RPMI8226 (cell line): ENCODE results near the gene NRARP.
A peak's percentile ranks its signal among the peaks of the same experiment; 100 is the strongest.

Experiments used
- DNase-seq: peaks from one replicate; pipeline ENCODE4 v3.0.0-alpha.2; 2015

The NRARP gene

DNA sequence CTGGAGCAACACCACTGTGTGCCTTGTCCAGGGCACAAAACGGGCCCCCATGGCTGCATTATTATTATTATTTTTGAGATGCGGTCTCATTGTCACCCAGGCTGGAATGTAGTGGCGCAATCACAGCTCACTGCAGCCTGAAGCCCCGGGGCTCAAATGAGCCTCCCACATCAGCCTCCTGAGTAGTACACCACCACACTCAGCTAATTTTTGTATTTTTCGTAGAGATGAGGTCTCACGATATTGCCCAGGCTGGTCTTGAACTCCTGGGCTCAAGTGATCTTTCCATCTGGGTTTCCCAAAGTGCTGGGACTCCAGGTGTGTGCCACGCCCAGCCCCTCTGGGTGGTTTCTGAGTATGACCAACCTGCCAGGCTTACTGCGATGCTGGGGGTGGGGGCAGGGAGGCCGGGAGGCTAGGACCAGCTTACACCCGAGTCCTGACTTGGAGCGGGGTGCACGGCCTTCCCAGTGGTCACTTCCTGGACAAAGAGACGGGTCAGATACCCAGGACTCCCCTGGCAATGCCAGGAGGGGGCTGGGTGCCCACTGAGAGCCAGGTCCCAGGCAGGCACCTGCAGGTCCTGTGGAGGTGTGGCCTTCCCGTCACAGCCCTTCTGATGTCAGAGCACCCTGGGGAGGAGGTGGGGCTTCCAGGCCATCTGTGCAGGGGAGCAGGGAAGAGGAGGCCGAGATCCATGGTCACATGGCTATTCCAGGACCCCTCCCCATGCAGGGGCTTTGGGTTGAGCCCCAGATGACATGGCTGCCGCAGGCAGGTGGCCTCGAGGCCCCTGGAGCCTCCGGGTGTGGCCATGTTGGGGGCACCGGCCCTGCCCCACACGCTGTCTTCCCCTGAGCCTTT, 8.3 kb upstream of the NRARP start:
- DNase-seq: peak; percentile 69

GRCh38 chr9:137309368-137310188, 7.5 kb upstream of the NRARP start:
- DNase-seq: peak; percentile 58

DNA sequence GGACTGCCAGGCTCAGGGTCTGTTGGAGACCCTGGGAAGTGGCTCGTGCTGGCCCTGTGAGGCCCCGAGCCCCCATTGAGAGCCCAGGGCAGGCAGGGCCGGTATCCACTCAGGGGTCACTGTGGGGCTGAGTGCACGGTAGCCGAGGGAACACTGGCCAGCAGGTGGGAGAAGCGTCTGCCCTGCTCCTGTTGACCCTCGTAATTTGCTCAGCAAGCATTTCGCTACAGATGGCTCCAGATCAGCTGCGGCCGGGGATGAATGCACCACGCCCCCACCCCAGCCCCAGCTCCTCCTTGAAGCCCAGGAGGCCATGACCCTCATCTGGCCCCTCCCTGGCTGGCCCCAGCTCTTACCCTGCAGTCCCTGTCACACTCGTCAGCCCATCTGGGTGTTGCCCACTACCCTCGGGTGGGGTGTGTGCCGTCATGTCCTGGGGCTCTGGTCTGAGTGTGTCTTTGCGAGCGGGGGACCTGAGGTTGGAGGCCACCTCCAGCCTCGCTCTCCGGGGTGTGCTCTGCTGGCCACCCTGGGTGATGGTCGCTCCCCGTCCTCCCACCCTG, 6.1 kb upstream of the NRARP start:
- no peak for DNase-seq

DNA sequence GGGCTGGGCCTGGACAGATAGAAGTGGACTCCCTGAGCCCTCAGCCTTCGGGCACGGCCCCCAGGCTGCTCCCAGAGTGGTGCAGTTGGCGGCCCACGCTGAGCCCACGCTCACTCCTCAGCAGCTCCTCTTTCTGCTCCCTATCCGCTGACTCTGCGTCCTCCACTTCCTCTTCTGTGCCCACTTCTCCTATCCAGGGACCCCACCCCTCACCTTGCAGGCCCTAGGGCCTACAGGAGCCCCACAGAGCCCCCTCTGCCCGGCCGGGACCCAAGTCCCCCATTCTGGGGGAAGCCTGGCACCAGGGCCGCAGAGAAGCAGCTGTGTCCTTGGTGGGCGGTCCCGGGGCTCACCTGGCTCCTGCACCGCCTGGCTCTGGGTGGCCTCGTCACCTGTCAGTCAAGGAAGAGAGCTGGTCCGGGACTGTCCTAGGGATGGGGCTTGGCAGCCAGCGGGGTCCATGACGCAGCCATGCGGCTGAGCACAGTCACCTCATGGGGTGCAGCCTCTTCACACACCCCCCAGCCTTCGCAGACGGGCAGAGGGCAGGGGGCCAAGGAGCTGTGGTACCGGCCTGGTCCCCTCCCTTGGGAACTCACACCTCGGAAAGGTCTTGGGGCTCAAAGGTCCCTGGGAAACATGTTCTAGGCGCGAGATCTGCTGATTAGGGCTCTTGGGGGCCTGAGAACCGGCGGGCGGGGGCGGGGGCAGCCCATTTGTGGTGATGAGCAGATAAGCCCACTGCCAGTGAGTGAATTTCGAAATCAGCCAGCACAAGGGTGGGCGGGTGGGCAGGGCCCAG, 5.4 kb upstream of the NRARP start:
- peak; percentile 81 for DNase-seq

- peak; percentile 62 for DNase-seq
Measured at GRCh38 chr9:137306850-137307254, 4.8 kb upstream of the NRARP start.

DNA sequence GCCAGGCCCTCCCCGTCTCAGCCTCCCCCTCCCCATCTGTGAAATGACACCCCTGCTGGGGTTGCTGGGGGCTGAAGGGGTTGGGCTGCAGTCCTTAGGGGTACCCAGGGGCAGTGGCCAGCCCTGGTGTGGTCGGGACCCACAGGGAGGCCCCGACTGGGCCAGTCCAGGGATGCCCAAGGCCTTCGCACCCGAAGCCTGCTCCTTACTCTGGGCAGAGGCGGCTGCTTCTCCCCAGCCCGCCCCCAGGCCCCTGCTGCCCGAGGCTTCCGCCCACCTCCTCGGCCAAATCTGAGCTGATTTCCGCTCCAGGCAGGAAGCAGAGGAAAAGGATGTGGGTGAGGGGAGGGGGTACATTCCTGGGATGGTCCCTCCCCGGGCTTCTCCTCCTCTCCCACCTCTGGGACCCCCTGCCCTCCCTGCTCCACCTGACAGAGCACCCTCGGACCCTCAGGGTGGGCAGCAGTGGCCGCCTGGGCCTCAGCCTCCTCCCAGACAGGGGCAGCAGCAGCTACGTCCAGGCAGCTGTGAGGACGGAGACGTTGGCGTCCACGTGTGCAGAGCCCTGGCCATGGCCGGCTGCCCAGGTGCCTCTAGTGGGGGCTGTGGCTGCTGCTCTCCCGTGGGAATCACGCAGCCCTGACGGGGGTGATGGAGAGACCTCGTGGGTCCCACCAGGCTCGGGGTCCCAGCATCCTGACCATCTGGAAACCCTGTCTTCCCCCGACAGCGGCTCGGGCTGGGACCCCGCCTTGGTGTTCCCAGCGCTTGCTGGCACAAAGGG, 4.2 kb upstream of the NRARP start:
- no peak for DNase-seq

- DNase-seq: no peak
Measured at GRCh38 chr9:137305798-137306065, 3.7 kb upstream of the NRARP start.

DNA sequence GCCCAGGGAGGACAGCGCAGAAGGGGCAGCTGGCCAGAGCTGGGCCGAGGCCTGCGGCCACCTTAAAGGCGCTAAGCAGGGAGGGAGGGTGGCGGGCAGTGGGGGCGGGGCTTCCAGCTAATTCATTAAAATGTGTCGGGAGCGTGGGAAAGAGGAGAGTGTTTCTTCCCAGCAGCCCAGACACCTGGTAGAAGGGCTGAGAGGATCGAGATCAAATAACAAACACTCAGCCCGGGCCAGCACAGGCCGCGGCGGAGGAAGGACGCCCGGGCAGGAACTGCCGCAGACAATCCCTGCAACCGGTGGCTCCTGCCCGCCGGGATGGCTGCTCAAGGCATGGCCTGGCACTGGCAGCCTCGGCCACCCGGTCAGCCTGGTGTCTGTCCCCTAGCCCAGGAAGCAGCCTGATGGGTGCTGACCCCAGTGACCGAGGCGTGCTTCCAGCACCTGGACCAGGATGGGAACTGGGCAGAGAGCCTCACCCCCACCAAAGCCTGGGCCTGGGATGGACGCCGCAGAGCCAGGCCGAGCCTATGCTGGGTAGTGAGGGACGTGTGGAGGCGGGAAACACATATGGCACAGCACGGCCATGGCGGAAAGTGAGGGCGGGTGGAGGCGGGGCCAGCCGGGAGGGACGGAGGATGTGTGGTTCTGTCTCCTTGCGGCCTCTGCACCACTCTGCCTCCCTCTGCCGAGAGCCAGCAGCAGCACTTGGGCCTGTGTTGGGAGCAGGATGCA, 3.2 kb upstream of the NRARP start:
- no peak for DNase-seq

DNA sequence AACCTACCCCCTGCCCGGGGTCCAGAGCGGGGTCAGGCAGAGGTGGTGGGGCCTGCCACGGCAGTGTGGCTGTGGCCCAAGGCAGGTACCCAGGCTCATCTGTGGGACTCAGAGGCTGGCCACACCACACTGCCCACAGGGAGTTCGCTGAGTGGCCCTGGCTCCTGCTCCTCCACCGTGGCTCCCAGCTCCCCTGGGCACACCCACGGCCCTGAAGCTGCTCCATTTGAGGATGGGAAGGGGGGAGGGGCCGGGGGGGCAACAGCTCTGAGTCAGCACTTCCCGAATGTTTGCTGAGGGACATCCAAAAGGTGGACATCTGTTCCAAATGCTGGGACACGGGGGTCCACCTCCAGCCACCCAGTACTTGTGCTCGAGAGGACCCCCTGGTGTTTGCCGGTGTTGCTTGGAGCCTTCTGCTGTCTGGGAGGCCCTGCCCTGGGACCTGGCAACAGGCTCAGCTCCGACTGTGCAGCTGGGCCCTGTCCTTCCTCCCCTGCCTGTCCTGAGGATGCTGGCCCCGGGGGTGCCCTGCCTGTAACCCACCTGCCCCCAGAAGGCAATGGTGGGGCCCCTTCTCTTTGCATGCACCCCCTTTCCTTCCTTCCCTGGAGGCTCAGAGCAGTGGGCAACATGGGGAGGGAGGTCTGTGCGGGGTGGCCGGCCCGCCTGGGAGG, 2.5 kb upstream of the NRARP start:
- no peak for DNase-seq

DNA sequence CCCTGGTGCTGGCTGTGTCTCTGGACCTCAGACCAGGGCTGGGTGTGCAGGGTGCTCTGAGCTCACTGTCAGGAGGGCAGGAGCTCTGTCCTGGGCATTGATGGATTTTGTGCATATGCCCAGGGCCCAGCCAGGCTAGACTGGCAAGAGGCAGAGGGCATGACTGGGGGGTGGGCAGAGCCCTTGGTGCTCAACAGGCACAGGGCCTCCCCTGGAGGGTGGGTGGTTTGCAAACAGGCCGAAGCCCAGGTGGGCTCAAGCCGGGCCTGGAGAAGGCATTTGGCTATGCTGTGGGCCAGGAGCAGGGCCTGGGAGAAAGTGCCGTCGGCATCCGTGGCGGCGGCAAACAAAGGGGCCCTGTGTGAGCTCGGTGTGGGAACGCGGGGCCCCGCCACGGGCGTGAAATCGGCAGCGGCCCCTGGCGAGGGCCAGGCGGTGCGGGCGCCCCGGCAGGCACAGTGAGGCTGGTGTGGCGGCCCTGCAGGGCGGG, 1.9 kb upstream of the NRARP start:
- DNase-seq: no peak

DNA sequence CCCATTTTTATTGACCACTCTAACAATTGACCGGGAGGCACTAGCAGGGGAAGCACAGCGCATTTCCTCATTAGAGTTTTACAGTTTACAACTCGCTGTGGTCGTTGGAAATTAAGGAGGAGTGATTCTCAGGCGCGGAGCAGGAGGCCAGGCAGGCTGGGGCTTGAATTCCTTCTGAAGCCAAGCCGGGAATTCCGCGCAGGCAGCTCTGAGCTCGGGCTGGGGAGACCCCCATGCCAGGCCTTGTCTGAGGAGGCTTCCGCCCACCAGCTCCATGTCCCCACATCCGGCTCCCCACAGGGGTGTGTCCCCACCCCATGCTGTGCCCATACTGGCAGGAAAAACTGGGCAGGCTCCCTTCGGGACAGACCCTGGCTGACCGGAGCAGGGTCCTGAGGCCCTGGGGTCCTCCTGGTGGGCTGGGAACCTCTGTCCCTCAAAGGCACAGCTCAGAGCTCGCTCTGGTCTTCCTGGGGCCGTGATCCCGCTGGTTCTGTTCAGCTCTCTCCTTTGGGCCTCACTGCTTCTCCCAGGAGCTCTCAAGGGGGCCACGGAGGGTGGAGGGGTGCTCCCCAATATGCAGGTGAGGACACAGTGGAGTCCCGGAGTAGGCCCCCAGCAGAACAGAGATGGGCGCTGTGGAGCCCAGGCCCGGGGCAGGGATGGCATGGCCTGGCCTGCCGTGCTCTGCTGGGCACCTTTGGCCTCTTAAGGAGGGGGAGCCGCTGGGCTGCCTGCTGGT, 1.3 kb upstream of the NRARP start:
- no peak for DNase-seq

DNA sequence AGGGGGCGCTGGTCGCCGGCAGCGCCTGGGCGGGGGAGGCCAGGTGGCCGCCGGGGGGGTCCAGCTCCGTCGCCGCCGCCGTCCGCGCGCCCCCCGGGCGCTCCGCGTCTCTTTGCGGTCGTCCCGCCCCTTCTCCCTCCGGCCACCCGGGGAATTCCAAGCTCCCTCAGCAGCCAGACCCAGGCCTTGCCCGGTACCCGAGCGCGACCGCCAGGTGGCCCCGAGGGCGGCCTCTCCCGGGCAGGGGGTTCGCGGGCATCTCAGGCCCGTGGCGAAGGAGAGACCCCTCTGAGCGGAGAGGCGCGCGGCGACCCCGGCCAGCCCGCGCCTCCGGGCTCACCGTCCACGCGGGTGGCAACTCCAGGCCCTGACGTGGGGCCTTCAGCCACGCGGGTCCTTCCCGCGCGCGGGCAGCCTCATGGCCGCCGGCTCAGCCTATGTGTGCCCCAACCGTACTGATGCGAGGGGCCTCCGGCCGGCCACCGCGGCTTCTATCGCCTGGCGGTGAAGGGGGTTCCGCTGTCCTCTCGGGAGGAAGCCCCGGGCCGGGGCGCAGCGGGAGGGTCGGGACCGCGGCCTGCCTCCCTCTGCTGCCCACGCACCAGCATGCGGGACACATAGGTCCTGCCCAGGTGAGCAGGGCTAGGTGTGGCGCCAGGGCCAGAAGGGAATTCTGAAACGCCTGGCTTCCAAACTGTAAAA, 529 bp upstream of the NRARP start:
- no peak for DNase-seq

- peak; percentile 79 for DNase-seq
Measured at GRCh38 chr9:137301081-137301947, 757 bp downstream of the NRARP start.

- peak; percentile 69 for DNase-seq
Measured at GRCh38 chr9:137300567-137301080, 1.4 kb downstream of the NRARP start.

DNA sequence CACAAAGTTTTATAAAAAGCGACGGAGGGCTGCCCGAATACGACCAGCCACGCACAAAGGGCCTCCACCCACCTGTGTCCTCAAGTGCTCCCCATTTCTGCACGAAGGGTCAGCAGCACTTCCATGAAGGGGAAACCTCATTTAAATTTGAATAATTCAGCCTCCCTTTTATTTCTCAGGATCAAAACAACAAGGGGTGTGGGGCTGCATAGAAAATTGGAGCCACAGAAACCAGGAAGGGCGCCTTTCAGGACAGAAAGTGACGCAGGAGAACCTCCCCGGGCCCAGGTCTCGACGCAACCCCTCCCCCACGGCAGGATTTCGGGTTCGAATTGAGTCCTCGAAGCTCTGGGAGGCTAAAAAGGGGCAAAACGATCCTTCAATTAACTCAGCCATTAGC, 2.1 kb downstream of the NRARP start:
- no peak for DNase-seq

DNA sequence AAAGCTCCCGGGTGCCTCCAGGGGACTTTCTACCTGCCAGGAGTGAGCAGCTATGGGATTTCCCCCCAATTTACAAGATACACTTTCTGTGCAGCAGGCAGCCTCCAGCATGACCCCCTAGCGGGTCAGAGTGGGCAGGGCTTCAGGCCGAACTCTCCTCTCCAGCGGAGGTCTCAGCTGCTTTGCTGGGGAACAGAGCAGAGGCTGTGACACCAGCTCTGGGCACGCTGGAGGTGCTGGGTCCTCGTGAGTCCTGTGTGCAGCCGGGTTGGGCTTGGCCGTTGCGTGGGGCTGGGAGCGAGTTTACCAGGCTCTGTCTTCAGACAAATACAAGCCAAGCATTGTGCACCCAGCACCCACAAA, 2.9 kb downstream of the NRARP start:
- DNase-seq: no peak

GRCh38 chr9:137298401-137299202, 3.5 kb downstream of the NRARP start:
- no peak for DNase-seq
